Measurements from ENCODE around the gene SRP19. TPM values are rescaled to one million over a fixed set of nuclear protein-coding genes. Genes with fewer than 3 reads are reported as not detected.
"Not testable (repeated sequence)": the region's sequence is repeated elsewhere in the genome, so short reads cannot be mapped to it uniquely, and the experiment has no call there.

SRP19 gene
- total and polyA plus RNA-seq, 9 donors = 58.9 to 70.2 (median 64.2) TPM

DNA sequence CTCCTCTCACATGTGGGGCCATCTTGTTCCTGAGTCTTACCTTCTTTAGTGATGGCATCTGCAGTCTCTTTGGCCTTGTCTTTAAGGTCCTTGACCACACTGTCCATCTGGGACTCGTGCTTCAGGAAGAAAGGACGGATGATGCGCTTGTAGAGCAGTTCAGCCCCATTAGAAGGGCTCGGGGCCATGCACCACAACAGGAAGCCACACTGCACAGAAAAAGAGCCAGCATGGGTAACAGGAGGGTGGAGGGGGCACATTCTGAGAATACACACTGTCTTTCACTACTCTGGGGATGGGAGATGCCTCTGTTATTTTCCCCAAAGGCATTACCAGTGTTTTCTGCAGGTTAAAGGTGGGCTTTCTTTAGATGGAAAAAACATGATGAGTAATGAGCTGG, 25.9 kb downstream of the SRP19 start:
- Histone ChIP-seq H3K27ac (ENCODE audit: low read length) (no peak overlapping the region), H3K9me3 (replicated peaks; ENCODE audit: control insufficient read depth, low read depth, low read length) (no peaks in the 10 kb centered on the region), H3K27me3 (ENCODE audit: control insufficient read depth, insufficient read depth, low read length) (no peaks in the 10 kb centered on the region), H3K36me3 (ENCODE audit: control insufficient read depth, insufficient read depth, low read length) (peaks cover 46% of the 10 kb centered on the region), H3K4me1 (ENCODE audit: control insufficient read depth, insufficient read depth, low read length) (no peaks in the 10 kb centered on the region), H3K4me3 (ENCODE audit: low read length) (no peak overlapping the region)
- no peak for DNase-seq
- 88% methylated on average over 4 of the region's 4 CpGs for WGBS (ENCODE audit: insufficient coverage)

DNA sequence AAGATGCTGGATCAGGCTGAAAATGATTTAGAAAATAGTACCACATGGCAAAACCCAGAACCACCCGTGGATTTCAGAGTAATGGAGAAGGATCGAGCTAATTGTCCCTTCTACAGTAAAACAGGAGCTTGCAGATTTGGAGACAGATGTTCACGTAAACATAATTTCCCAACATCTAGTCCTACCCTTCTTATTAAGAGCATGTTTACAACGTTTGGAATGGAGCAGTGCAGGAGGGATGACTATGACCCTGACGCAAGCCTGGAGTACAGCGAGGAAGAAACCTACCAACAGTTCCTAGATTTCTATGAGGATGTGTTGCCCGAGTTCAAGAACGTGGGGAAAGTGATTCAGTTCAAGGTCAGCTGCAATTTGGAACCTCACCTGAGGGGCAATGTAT, 31.0 kb downstream of the SRP19 start:
- H3K27me3 ChIP-seq (ENCODE audit: control insufficient read depth, insufficient read depth, low read length); DNase-seq; H3K4me3 ChIP-seq (ENCODE audit: low read length); H3K27ac ChIP-seq (ENCODE audit: low read length); H3K4me1 ChIP-seq (ENCODE audit: control insufficient read depth, insufficient read depth, low read length); H3K9me3 ChIP-seq (replicated peaks; ENCODE audit: control insufficient read depth, low read depth, low read length): not testable (repeated sequence)
- peaks cover 21% of the 10 kb centered on the region for H3K36me3 ChIP-seq (ENCODE audit: control insufficient read depth, insufficient read depth, low read length)
- WGBS (ENCODE audit: insufficient coverage) = 93% methylated on average over 3 of the region's 8 CpGs

DNA sequence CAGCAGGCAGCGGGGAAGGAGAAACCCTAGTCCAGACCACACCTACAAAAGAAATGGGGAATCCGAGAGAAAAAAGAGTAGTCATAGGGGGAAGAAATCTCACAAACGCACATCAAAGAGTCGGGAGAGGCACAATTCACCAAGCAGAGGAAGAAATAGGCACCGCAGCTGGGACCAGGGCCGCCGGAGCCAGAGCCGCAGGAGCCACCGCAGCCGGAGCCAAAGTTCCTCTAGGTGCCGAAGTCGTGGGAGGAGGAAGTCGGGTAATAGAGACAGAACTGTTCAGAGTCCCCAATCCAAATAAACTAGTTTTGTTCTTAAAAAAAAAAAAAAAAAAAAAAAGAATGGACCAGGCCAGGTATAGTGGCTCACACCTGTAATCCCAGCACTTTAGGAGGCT, 31.7 kb downstream of the SRP19 start:
- WGBS (ENCODE audit: insufficient coverage) = 93% methylated on average over 6 of the region's 13 CpGs
- Histone ChIP-seq H3K27me3 (ENCODE audit: control insufficient read depth, insufficient read depth, low read length) (no peaks in the 10 kb centered on the region), H3K4me3 (ENCODE audit: low read length) (no peak overlapping the region), H3K9me3 (replicated peaks; ENCODE audit: control insufficient read depth, low read depth, low read length) (no peaks in the 10 kb centered on the region), H3K36me3 (ENCODE audit: control insufficient read depth, insufficient read depth, low read length) (peaks cover 20% of the 10 kb centered on the region), H3K27ac (ENCODE audit: low read length) (no peak overlapping the region), H3K4me1 (ENCODE audit: control insufficient read depth, insufficient read depth, low read length) (no peaks in the 10 kb centered on the region)
- DNase-seq = no peak

DNA sequence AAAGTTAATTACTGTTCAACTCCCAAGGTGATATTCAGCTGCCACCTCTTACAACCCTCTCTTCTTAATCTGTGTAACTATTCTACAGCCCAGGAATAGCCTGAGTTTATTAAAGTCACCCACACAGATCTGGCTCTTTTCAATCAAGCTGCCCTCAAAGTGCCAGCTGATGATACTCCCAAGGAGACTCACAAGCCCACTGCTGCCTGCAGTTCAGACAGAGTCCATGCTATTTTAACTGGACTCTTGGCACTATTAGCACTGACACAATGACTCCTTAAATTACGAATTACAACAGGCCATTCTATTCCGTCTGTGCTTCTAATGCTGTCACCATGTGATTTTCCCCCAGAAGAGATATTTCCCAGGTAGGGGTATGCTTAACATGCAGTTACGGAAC, 34.6 kb downstream of the SRP19 start:
- DNase-seq = peak; percentile 16
- H3K36me3 ChIP-seq (ENCODE audit: control insufficient read depth, insufficient read depth, low read length) = peaks cover 27% of the 10 kb centered on the region
- 60% methylated on average over 1 of the region's 3 CpGs for WGBS (ENCODE audit: insufficient coverage)
- H3K4me3 ChIP-seq (ENCODE audit: low read length) = no peak overlapping the region
- no peaks in the 10 kb centered on the region for H3K9me3 ChIP-seq (replicated peaks; ENCODE audit: control insufficient read depth, low read depth, low read length)
- H3K4me1 ChIP-seq (ENCODE audit: control insufficient read depth, insufficient read depth, low read length) = no peaks in the 10 kb centered on the region
- no peaks in the 10 kb centered on the region for H3K27me3 ChIP-seq (ENCODE audit: control insufficient read depth, insufficient read depth, low read length)
- no peak overlapping the region for H3K27ac ChIP-seq (ENCODE audit: low read length)

DNA sequence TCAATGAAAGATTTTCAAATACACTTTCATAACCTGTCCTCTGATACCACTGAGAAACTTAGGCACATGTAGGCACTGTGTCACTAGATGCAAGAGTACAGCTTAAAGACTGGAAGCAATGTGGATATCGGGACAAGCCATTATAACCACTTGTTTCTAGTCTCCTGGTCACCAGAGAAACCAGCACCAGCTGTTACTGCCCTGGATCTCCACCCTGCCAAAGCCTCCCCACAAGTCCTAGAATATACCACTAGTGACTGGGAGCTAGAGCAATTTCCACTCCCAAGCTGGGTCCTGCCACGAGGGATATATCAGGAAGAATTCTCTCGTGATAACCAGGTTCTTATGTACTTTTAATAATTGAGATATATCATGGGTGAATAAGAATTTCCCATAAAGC, 41.5 kb downstream of the SRP19 start:
- DNase-seq = peak; percentile 16
- no peak overlapping the region for H3K4me3 ChIP-seq (ENCODE audit: low read length)
- H3K36me3 ChIP-seq (ENCODE audit: control insufficient read depth, insufficient read depth, low read length) = peaks cover 28% of the 10 kb centered on the region
- peaks cover 11% of the 10 kb centered on the region for H3K4me1 ChIP-seq (ENCODE audit: control insufficient read depth, insufficient read depth, low read length)
- no peak overlapping the region for H3K27ac ChIP-seq (ENCODE audit: low read length)
- H3K9me3 ChIP-seq (replicated peaks; ENCODE audit: control insufficient read depth, low read depth, low read length) = no peaks in the 10 kb centered on the region
- WGBS (ENCODE audit: insufficient coverage) = 89% methylated on average over 1 of the region's 3 CpGs
- H3K27me3 ChIP-seq (ENCODE audit: control insufficient read depth, insufficient read depth, low read length) = no peaks in the 10 kb centered on the region

DNA sequence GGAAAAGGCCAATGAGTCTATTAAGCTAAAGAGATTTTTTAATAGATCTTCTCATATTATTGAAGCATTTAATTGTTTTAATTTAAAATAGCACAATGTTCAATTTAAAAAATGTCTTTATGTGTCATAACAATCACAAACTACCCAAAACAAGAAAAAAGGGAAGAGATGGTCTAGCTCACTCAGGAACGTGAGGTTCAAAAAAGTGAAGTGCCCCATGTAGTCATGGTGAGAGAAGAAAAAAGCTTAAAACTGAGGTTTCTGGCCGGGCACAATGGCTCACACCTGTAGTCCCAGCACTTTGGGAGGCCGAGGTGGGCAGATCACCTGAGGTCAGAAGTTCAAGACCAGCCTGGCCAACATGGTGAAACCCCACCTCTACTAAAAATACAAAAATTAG, 43.9 kb downstream of the SRP19 start:
- peaks cover 30% of the 10 kb centered on the region for H3K36me3 ChIP-seq (ENCODE audit: control insufficient read depth, insufficient read depth, low read length)
- peaks cover 11% of the 10 kb centered on the region for H3K4me1 ChIP-seq (ENCODE audit: control insufficient read depth, insufficient read depth, low read length)
- H3K27me3 ChIP-seq (ENCODE audit: control insufficient read depth, insufficient read depth, low read length); DNase-seq; H3K9me3 ChIP-seq (replicated peaks; ENCODE audit: control insufficient read depth, low read depth, low read length); H3K27ac ChIP-seq (ENCODE audit: low read length); H3K4me3 ChIP-seq (ENCODE audit: low read length): not testable (repeated sequence)
- WGBS (ENCODE audit: insufficient coverage) = no CpG with 5 or more reads among the region's 3 CpGs

DNA sequence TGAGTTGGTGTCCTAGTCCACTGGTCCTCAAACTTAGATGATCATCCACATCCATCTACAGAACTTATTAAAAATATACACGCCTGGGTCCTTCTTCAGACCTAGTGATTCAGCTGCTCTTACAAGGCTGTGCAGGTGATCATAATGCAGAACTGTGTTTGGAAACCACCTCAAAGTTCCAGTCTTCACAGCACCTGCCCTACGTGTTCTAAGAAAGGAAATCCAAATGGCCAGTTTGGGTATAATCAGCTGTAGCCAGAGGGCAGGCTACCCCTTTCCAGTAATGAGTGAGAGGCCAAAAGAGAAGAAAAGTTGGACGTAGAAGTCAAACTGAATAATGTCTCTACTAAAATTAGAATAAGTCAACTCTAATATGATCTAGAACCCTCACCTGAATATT, 45.5 kb downstream of the SRP19 start:
- Histone ChIP-seq H3K27ac (ENCODE audit: low read length) (peak overlapping the region; percentile 23), H3K36me3 (ENCODE audit: control insufficient read depth, insufficient read depth, low read length) (peaks cover 28% of the 10 kb centered on the region), H3K9me3 (replicated peaks; ENCODE audit: control insufficient read depth, low read depth, low read length) (no peaks in the 10 kb centered on the region), H3K4me3 (ENCODE audit: low read length) (no peak overlapping the region), H3K27me3 (ENCODE audit: control insufficient read depth, insufficient read depth, low read length) (no peaks in the 10 kb centered on the region), H3K4me1 (ENCODE audit: control insufficient read depth, insufficient read depth, low read length) (peaks cover 11% of the 10 kb centered on the region)
- DNase-seq = no peak
- no CpG with 5 or more reads among the region's 3 CpGs for WGBS (ENCODE audit: insufficient coverage)

DNA sequence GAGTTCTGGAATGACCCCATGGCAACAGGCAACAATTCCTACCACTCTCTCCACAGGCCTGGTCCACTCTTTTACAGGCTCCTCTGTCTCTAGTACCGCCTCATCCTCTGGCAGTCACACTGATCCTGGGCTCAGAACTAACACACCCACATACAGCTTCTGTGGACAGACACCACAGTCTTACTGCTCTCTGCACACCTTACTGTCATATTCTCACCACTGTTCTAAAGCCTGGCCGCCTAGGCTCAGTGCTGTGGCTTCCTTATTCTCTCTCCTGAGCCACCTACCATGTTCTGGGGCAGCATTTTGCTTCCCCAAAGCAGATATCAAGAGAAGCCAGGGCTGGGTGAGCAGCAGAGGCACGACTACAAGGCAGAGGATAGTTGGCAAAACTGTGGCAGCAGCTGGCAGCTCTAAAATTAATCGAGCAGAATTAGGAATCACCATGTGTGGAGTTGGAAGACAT, 46.1 kb downstream of the SRP19 start:
- Histone ChIP-seq H3K27me3 (ENCODE audit: control insufficient read depth, insufficient read depth, low read length) (no peaks in the 10 kb centered on the region), H3K4me3 (ENCODE audit: low read length) (no peak overlapping the region), H3K36me3 (ENCODE audit: control insufficient read depth, insufficient read depth, low read length) (peaks cover 25% of the 10 kb centered on the region), H3K27ac (ENCODE audit: low read length) (peak overlapping the region; percentile 79), H3K4me1 (ENCODE audit: control insufficient read depth, insufficient read depth, low read length) (peaks cover 11% of the 10 kb centered on the region), H3K9me3 (replicated peaks; ENCODE audit: control insufficient read depth, low read depth, low read length) (no peaks in the 10 kb centered on the region)
- DNase-seq = peak; percentile 52
- WGBS (ENCODE audit: insufficient coverage) = 76% methylated on average over 2 of the region's 4 CpGs

DNA sequence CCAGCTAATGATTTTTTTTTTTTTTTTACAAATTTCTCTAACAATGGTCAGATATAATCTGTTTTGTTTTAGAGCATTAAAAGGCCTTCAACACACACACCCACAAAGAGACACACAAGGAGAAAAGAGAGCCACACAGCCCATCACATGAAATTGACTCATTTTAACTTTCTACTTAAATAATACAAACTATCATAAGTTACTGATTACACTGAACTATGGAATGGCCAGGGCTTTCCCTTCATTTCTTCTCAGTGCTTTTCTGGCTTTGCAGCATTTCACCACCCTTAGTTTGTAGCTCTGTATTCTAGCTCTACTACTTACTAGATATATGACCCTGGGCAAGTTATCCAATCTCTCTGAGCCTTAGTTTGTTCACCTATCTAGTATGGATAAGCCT, 47.8 kb downstream of the SRP19 start:
- peaks cover 22% of the 10 kb centered on the region for H3K36me3 ChIP-seq (ENCODE audit: control insufficient read depth, insufficient read depth, low read length)
- H3K4me3 ChIP-seq (ENCODE audit: low read length) = no peak overlapping the region
- DNase-seq = no peak
- H3K9me3 ChIP-seq (replicated peaks; ENCODE audit: control insufficient read depth, low read depth, low read length) = no peaks in the 10 kb centered on the region
- H3K4me1 ChIP-seq (ENCODE audit: control insufficient read depth, insufficient read depth, low read length) = peaks cover 11% of the 10 kb centered on the region
- H3K27ac ChIP-seq (ENCODE audit: low read length) = no peak overlapping the region
- no peaks in the 10 kb centered on the region for H3K27me3 ChIP-seq (ENCODE audit: control insufficient read depth, insufficient read depth, low read length)

DNA sequence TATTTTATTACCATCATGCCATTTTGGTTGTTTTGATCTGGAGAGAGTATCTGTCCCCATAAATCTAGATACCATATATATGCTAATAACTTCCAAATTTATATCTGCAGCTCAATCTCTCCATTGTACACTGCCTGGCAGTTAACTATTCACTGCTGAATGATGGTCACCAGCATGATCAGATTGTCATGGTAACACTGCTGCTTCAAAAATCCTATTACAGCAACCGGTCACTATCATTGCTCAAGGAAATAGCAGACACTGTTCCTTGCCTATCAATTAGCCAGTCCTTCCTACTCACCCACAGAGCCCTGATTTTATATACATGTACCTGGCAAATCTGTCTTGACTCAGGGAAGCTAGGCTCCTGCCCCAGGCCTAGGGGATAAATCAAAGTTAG, 49.4 kb downstream of the SRP19 start:
- 100% methylated on average over 1 of the region's 1 CpG for WGBS (ENCODE audit: insufficient coverage)
- Histone ChIP-seq H3K27ac (ENCODE audit: low read length) (no peak overlapping the region), H3K36me3 (ENCODE audit: control insufficient read depth, insufficient read depth, low read length) (peaks cover 29% of the 10 kb centered on the region), H3K27me3 (ENCODE audit: control insufficient read depth, insufficient read depth, low read length) (no peaks in the 10 kb centered on the region), H3K4me1 (ENCODE audit: control insufficient read depth, insufficient read depth, low read length) (peaks cover 11% of the 10 kb centered on the region), H3K9me3 (replicated peaks; ENCODE audit: control insufficient read depth, low read depth, low read length) (no peaks in the 10 kb centered on the region), H3K4me3 (ENCODE audit: low read length) (no peak overlapping the region)
- DNase-seq = no peak

DNA sequence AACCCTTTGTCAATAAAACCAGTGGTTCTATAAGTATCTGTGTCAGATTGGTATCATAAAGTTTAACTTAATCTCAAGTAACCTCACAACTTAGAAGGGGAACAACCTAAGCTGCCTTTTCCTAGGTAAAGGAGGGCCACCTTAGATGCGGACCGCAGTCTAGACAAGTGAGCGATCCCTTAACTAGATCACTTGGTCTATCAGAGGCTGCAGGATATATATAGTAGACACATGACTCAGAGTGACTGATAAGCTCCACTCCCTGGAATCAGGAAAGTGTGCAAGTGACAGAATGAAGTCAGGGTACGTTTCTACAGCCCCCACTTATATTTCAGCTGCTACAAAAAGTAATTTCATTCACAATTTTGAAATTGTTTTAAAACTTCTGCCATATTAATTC, 53.5 kb downstream of the SRP19 start:
- H3K27me3 ChIP-seq (ENCODE audit: control insufficient read depth, insufficient read depth, low read length) = no peaks in the 10 kb centered on the region
- DNase-seq = no peak
- WGBS (ENCODE audit: insufficient coverage) = no CpG with 5 or more reads among the region's 4 CpGs
- H3K27ac ChIP-seq (ENCODE audit: low read length) = no peak overlapping the region
- H3K36me3 ChIP-seq (ENCODE audit: control insufficient read depth, insufficient read depth, low read length) = peaks cover 36% of the 10 kb centered on the region
- peaks cover 2% of the 10 kb centered on the region for H3K4me1 ChIP-seq (ENCODE audit: control insufficient read depth, insufficient read depth, low read length)
- H3K4me3 ChIP-seq (ENCODE audit: low read length) = no peak overlapping the region
- no peaks in the 10 kb centered on the region for H3K9me3 ChIP-seq (replicated peaks; ENCODE audit: control insufficient read depth, low read depth, low read length)
